ENCODE data around the gene GRAMD1A.

The GRAMD1A gene

GRCh38 chr19:35070471-35070870 is 70.3 kb downstream of the GRAMD1A start:
- H3K9me3 ChIP-seq (ENCODE audit: severe bottlenecking): no peaks in the 10 kb centered on the region
- peaks cover 7% of the 10 kb centered on the region for H3K4me1 ChIP-seq (ENCODE audit: insufficient read depth, poor library complexity, severe bottlenecking)
- H3K27me3 ChIP-seq (ENCODE audit: insufficient read depth, poor library complexity, severe bottlenecking): no peaks in the 10 kb centered on the region
- DNase-seq (ENCODE audit: low spot score): no peak
- H3K27ac ChIP-seq (ENCODE audit: poor library complexity, severe bottlenecking): no peak overlapping the region
- H3K36me3 ChIP-seq (ENCODE audit: low read depth): no peaks in the 10 kb centered on the region
- TF ChIP-seq CTCF (IDR thresholded peaks at IDR 0.05; ENCODE audit: poor library complexity, severe bottlenecking): no peak
- H3K4me3 ChIP-seq (ENCODE audit: severe bottlenecking): no peak overlapping the region
- no peak for ATAC-seq (ENCODE audit: low read depth)

GRCh38 chr19:35073516-35073915 is 73.4 kb downstream of the GRAMD1A start:
- no peaks in the 10 kb centered on the region for H3K27me3 ChIP-seq (ENCODE audit: insufficient read depth, poor library complexity, severe bottlenecking)
- peaks cover 2% of the 10 kb centered on the region for H3K4me1 ChIP-seq (ENCODE audit: insufficient read depth, poor library complexity, severe bottlenecking)
- H3K9me3 ChIP-seq (ENCODE audit: severe bottlenecking): no peaks in the 10 kb centered on the region
- H3K4me3 ChIP-seq (ENCODE audit: severe bottlenecking): no peak overlapping the region
- H3K27ac ChIP-seq (ENCODE audit: poor library complexity, severe bottlenecking): no peak overlapping the region
- no peak for ATAC-seq (ENCODE audit: low read depth)
- TF ChIP-seq CTCF (IDR thresholded peaks at IDR 0.05; ENCODE audit: poor library complexity, severe bottlenecking): no peak
- DNase-seq (ENCODE audit: low spot score): no peak
- H3K36me3 ChIP-seq (ENCODE audit: low read depth): no peaks in the 10 kb centered on the region

- no peak for ATAC-seq (ENCODE audit: low read depth)
- no peaks in the 10 kb centered on the region for H3K27me3 ChIP-seq (ENCODE audit: insufficient read depth, poor library complexity, severe bottlenecking)
- H3K4me3 ChIP-seq (ENCODE audit: severe bottlenecking): no peak overlapping the region
- no peak overlapping the region for H3K27ac ChIP-seq (ENCODE audit: poor library complexity, severe bottlenecking)
- DNase-seq (ENCODE audit: low spot score): no peak
- no peaks in the 10 kb centered on the region for H3K4me1 ChIP-seq (ENCODE audit: insufficient read depth, poor library complexity, severe bottlenecking)
- H3K9me3 ChIP-seq (ENCODE audit: severe bottlenecking): no peaks in the 10 kb centered on the region
- no peak for TF ChIP-seq CTCF (IDR thresholded peaks at IDR 0.05; ENCODE audit: poor library complexity, severe bottlenecking)
- H3K36me3 ChIP-seq (ENCODE audit: low read depth): no peaks in the 10 kb centered on the region
These were observed 73.8 kb downstream of the GRAMD1A start for GRCh38 chr19:35073941-35074340.

GRCh38 chr19:35074426-35075201 is 74.5 kb downstream of the GRAMD1A start:
- no peak for DNase-seq (ENCODE audit: low spot score)
- Histone ChIP-seq H3K27me3 (ENCODE audit: insufficient read depth, poor library complexity, severe bottlenecking) (no peaks in the 10 kb centered on the region), H3K9me3 (ENCODE audit: severe bottlenecking) (no peaks in the 10 kb centered on the region), H3K4me1 (ENCODE audit: insufficient read depth, poor library complexity, severe bottlenecking) (no peaks in the 10 kb centered on the region), H3K4me3 (ENCODE audit: severe bottlenecking) (no peak overlapping the region), H3K27ac (ENCODE audit: poor library complexity, severe bottlenecking) (no peak overlapping the region), H3K36me3 (ENCODE audit: low read depth) (no peaks in the 10 kb centered on the region)
- ATAC-seq (ENCODE audit: low read depth): no peak
- TF ChIP-seq CTCF (IDR thresholded peaks at IDR 0.05; ENCODE audit: poor library complexity, severe bottlenecking): no peak

Data from RWPE2 (cell line).